Gastroesophageal sphincter (tissue), 4 donors: ENCODE measurements around the gene BAIAP2. TPM values are rescaled to one million over a fixed set of nuclear protein-coding genes. Genes with fewer than 3 reads are reported as not detected.
"Not testable (repeated sequence)": the region's sequence is repeated elsewhere in the genome, so short reads cannot be mapped to it uniquely, and the experiment has no call there.

Experiments
- ATAC-seq: fragments of 150-250 bp; one replicate; pipeline ENCODE4 v1.9.1; 2016; ENCODE audit warnings: mild to moderate bottlenecking, moderate library complexity
- H3K27ac ChIP-seq, 4 donors: fragments of 200-600 bp; sonication (generic) in 3 of 4; 1 replicate in 3 of 4; 2 replicates in 1 of 4; pipeline ENCODE4 v1.5.1; 2016 to 2019
- H3K27me3 ChIP-seq: fragments of 200-600 bp; sonication (generic); one replicate; pipeline ENCODE4 v1.5.1; 2019
- H3K36me3 ChIP-seq, 2 donors: fragments of 200-600 bp; sonication (generic); one replicate each; pipeline ENCODE4 v1.5.1; 2019; ENCODE audit warnings: control low read depth in 1 of 2
- H3K4me1 ChIP-seq, 3 donors: fragments of 200-600 bp; sonication (generic); 1 replicate in 2 of 3; 2 replicates in 1 of 3; pipeline ENCODE4 v1.5.1; 2016 to 2019; ENCODE audit warnings: control low read depth in 2 of 3
- H3K4me3 ChIP-seq, 2 donors: fragments of 200-600 bp; sonication (generic); one replicate each; pipeline ENCODE4 v1.5.1; 2019; ENCODE audit warnings: mild to moderate bottlenecking in 1 of 2, moderate library complexity in 1 of 2
- H3K9me3 ChIP-seq, 3 donors: fragments of 200-600 bp; sonication (generic); one replicate each; pipeline ENCODE4 v1.5.1; 2017 to 2019; ENCODE audit warnings: control low read depth in 2 of 3
- CTCF ChIP-seq, 4 experiments: fragments of 200-600 bp in 2 of 4; fragments of 450-650 bp in 2 of 4; sonication (generic) in 1 of 4; IDR thresholded peaks; one replicate each; pipeline ENCODE4 v1.5.1; 2017 to 2019; ENCODE audit warnings: antibody characterized with exemption in 4 of 4, mild to moderate bottlenecking in 2 of 4, moderate library complexity in 2 of 4
- EP300 ChIP-seq: sonication (generic); formaldehyde crosslinking; IDR thresholded peaks from one replicate; pipeline ENCODE4 v1.6.1; 2017; ENCODE audit warnings: antibody characterized with exemption, mild to moderate bottlenecking
- POLR2A ChIP-seq, 2 donors: fragments of 450-650 bp; IDR thresholded peaks; one replicate each; pipeline ENCODE4 v1.6.1; 2017; ENCODE audit warnings: antibody characterized with exemption in 2 of 2, mild to moderate bottlenecking in 2 of 2, moderate library complexity in 1 of 2
- POLR2AphosphoS5 ChIP-seq: sonication (generic); formaldehyde crosslinking; IDR thresholded peaks from one replicate; pipeline ENCODE4 v1.6.1; 2017; ENCODE audit warnings: antibody characterized with exemption
- WGBS, 2 donors: methylation state at CpG; one replicate each; pipeline ENCODE4 v1.1.5; 2018; ENCODE audit warnings: low coverage in 1 of 2; 5-methylcytosine and 5-hydroxymethylcytosine counted together
- total RNA-seq, 4 donors: library from RNA; depleted of rRNA; stranded (reverse); fragments of >200 nt; gene quantifications; one replicate each; pipeline ENCODE4 v1.1.0, GENCODE V29; 2016

The BAIAP2 gene
- total RNA-seq, 4 donors from 2014 or later: 32.7 to 54.9 (median 40.6) TPM

GRCh38 chr17:81076141-81076679, 41.3 kb downstream of the BAIAP2 start:
- Histone ChIP-seq H3K4me3 (no peak overlapping the region), H3K27ac (no peak overlapping the region), H3K27me3 (no peaks in the 10 kb centered on the region), H3K36me3 (peaks cover 0 to 50% of the 10 kb centered on the region in 2 donors), H3K4me1 (peaks cover 0 to 6% (median 0%) of the 10 kb centered on the region in 3 donors), H3K9me3 (no peaks in the 10 kb centered on the region)
- TF ChIP-seq CTCF (IDR thresholded peaks at IDR 0.05): no peak
- TF ChIP-seq EP300: no peak
- TF ChIP-seq POLR2A (IDR thresholded peaks at IDR 0.05): no peak
- no peak for TF ChIP-seq POLR2AphosphoS5
- ATAC-seq: no peak
- WGBS, 2 donors: 90% methylated on average over 2 of the region's 14 CpGs; no CpG with 5 or more reads in 1 of the 2 donors

- ATAC-seq, H3K9me3 ChIP-seq, H3K27ac ChIP-seq, H3K27me3 ChIP-seq, H3K4me3 ChIP-seq: not testable (repeated sequence)
- WGBS, 2 donors: no CpG with 5 or more reads among the region's 45 CpGs
- H3K4me1 ChIP-seq: peaks cover 0 to 14% (median 3%) of the 10 kb centered on the region in 3 donors
- peaks cover 0 to 38% of the 10 kb centered on the region in 2 donors for H3K36me3 ChIP-seq
These were observed 43.3 kb downstream of the BAIAP2 start for GRCh38 chr17:81078026-81078913.

- H3K9me3 ChIP-seq: no peaks in the 10 kb centered on the region
- no peak overlapping the region for H3K4me3 ChIP-seq
- no peak for ATAC-seq
- no peak for TF ChIP-seq EP300
- TF ChIP-seq POLR2A (IDR thresholded peaks at IDR 0.05): no peak
- TF ChIP-seq POLR2AphosphoS5: no peak
- no peak for TF ChIP-seq CTCF (IDR thresholded peaks at IDR 0.05)
- H3K36me3 ChIP-seq: peaks cover 0 to 40% of the 10 kb centered on the region in 2 donors
- no CpG with 5 or more reads among the region's 19 CpGs for WGBS, 2 donors
- peaks cover 0 to 31% (median 3%) of the 10 kb centered on the region in 3 donors for H3K4me1 ChIP-seq
- no peaks in the 10 kb centered on the region for H3K27me3 ChIP-seq
- H3K27ac ChIP-seq: no peak overlapping the region
These were observed 45.1 kb downstream of the BAIAP2 start for GRCh38 chr17:81080019-81080418.

GRCh38 chr17:81081222-81082176, 46.5 kb downstream of the BAIAP2 start:
- no peak for ATAC-seq
- H3K27me3 ChIP-seq: no peaks in the 10 kb centered on the region
- peaks cover 0 to 42% (median 3%) of the 10 kb centered on the region in 3 donors for H3K4me1 ChIP-seq
- H3K27ac ChIP-seq: peak overlapping the region in 1 of 4 donors; percentile 65
- TF ChIP-seq POLR2A (IDR thresholded peaks at IDR 0.05) (no peak), POLR2AphosphoS5 (no peak)
- H3K4me3 ChIP-seq: no peak overlapping the region
- 89 to 94% methylated on average over 3 to 9 of the region's 33 CpGs for WGBS, 2 donors
- H3K36me3 ChIP-seq: peaks cover 0 to 46% of the 10 kb centered on the region in 2 donors
- H3K9me3 ChIP-seq: no peaks in the 10 kb centered on the region

GRCh38 chr17:81082177-81083073, 47.5 kb downstream of the BAIAP2 start:
- no peak for TF ChIP-seq POLR2A (IDR thresholded peaks at IDR 0.05)
- TF ChIP-seq CTCF (IDR thresholded peaks at IDR 0.05): no peak
- no peak for TF ChIP-seq POLR2AphosphoS5
- TF ChIP-seq EP300: no peak
- Histone ChIP-seq H3K4me3 (no peak overlapping the region), H3K36me3 (peaks cover 0 to 49% of the 10 kb centered on the region in 2 donors), H3K27ac (peak overlapping the region in 3 of 4 donors; percentile 47 to 65 (median 49)), H3K27me3 (no peaks in the 10 kb centered on the region), H3K4me1 (peaks cover 0 to 42% (median 3%) of the 10 kb centered on the region in 3 donors), H3K9me3 (no peaks in the 10 kb centered on the region)
- WGBS, 2 donors: 100% methylated on average over 1 of the region's 33 CpGs; no CpG with 5 or more reads in 1 of the 2 donors
- no peak for ATAC-seq
